Posterior vena cava (tissue), 2 donors: ENCODE results near the gene FLACC1. TPM values are rescaled to one million over a fixed set of nuclear protein-coding genes. Genes with fewer than 3 reads are reported as not detected.

ENCODE experiments used
- total RNA-seq, 2 donors: library from RNA; stranded (reverse); fragmentation: NEBNext Ultra II Directional; extraction: Animal tissue kit (Norgen Biotek cat#: 25700); gene quantifications; one replicate each; pipeline ENCODE4 v1.2.1, GENCODE V29; 2021
- donor health status: DM: yes; HTN: yes; CAD: no.
- donor health status: DM: yes; HTN: yes; CAD: no.

Gene FLACC1
- total RNA-seq, 2 donors from 2014 or later = 2.4 to 4.3 TPM

Other genes with a start within 250 kb of the FLACC1 start
- gene CFLAR, start 241.2 kb downstream of the FLACC1 start, total RNA-seq = 100 to 1,000 TPM; 140 to 142 TPM
- gene CASP10, start 174.2 kb downstream of the FLACC1 start, total RNA-seq = 10 to 100 TPM in 1 of 2 donors, 1 to 10 TPM in 1; 8.4 to 12.7 TPM
- 10 to 100 TPM; 11.3 to 14.8 TPM for gene CASP8, start 96.8 kb downstream of the FLACC1 start, total RNA-seq
- gene TRAK2, start 94.1 kb upstream of the FLACC1 start, total RNA-seq = 100 to 1,000 TPM in 1 of 2 donors, 10 to 100 TPM in 1; 96.6 to 124 TPM
- gene STRADB, start 94.4 kb upstream of the FLACC1 start, total RNA-seq = 10 to 100 TPM; 11.7 to 18.0 TPM